ENCODE results near the gene FBXL7. TPM values are rescaled to one million over a fixed set of nuclear protein-coding genes. Genes with fewer than 3 reads are reported as not detected.

FBXL7 gene
- total and polyA plus RNA-seq, 4 donors = 0.24 to 1.4 (median 1.2) TPM

- H3K4me1 ChIP-seq (ENCODE audit: control insufficient read depth in 4 of 4, insufficient read depth in 4 of 4, low read length in 3 of 4) = no peaks in the 10 kb centered on the region
- no peak for DNase-seq (ENCODE audit: low spot score)
- no peak overlapping the region for H3K9ac ChIP-seq (ENCODE audit: low read depth in 1 of 2, low read length in 2 of 2)
- TF ChIP-seq RAD21 (IDR thresholded peaks at IDR 0.05) (peak in 1 of 2 donors; percentile 48), EGR1 (IDR thresholded peaks at IDR 0.05; ENCODE audit: low read depth in 2 of 2) (no peak), ATF3 (IDR thresholded peaks at IDR 0.05) (no peak), FOXA1 (IDR thresholded peaks at IDR 0.05) (no peak), YY1 (IDR thresholded peaks at IDR 0.05) (no peak)
- no peak overlapping the region for H3K4me3 ChIP-seq (ENCODE audit: low read depth in 1 of 3, low read length in 3 of 3)
- H3K9me3 ChIP-seq (ENCODE audit: control insufficient read depth in 4 of 4, low read length in 3 of 4) = no peaks in the 10 kb centered on the region
- H3K36me3 ChIP-seq (ENCODE audit: control insufficient read depth in 4 of 4, insufficient read depth in 3 of 4, low read depth in 1 of 4, low read length in 3 of 4) = no peaks in the 10 kb centered on the region
- H3K27ac ChIP-seq (ENCODE audit: low read depth in 1 of 2, low read length in 2 of 2) = no peak overlapping the region
- H3K27me3 ChIP-seq (ENCODE audit: control insufficient read depth in 4 of 4, insufficient read depth in 4 of 4, low read length in 3 of 4) = no peaks in the 10 kb centered on the region
- 43% methylated on average over 3 of the region's 3 CpGs for WGBS
Observed at GRCh38 chr5:15791274-15791673, 291.3 kb downstream of the FBXL7 start.

GRCh38 chr5:15791859-15792258, 291.9 kb downstream of the FBXL7 start:
- no peaks in the 10 kb centered on the region for H3K4me1 ChIP-seq (ENCODE audit: control insufficient read depth in 4 of 4, insufficient read depth in 4 of 4, low read length in 3 of 4)
- DNase-seq (ENCODE audit: low spot score) = no peak
- no peak overlapping the region for H3K27ac ChIP-seq (ENCODE audit: low read depth in 1 of 2, low read length in 2 of 2)
- no peak overlapping the region for H3K9ac ChIP-seq (ENCODE audit: low read depth in 1 of 2, low read length in 2 of 2)
- H3K27me3 ChIP-seq (ENCODE audit: control insufficient read depth in 4 of 4, insufficient read depth in 4 of 4, low read length in 3 of 4) = no peaks in the 10 kb centered on the region
- 81% methylated on average over 3 of the region's 3 CpGs for WGBS
- TF ChIP-seq REST (IDR thresholded peaks at IDR 0.05) (no peak), RAD21 (IDR thresholded peaks at IDR 0.05) (no peak), EGR1 (IDR thresholded peaks at IDR 0.05; ENCODE audit: low read depth in 2 of 2) (no peak), SP1 (IDR thresholded peaks at IDR 0.05) (no peak), YY1 (IDR thresholded peaks at IDR 0.05) (no peak), JUND (IDR thresholded peaks at IDR 0.05) (no peak), CTCF (IDR thresholded peaks at IDR 0.05; ENCODE audit: low read depth, low read length, missing input control) (no peak), NR2F2 (IDR thresholded peaks at IDR 0.05) (no peak), FOXA1 (IDR thresholded peaks at IDR 0.05) (no peak), TAF1 (conservative IDR thresholded peaks at IDR 0.05) (no peak), FOXA2 (IDR thresholded peaks at IDR 0.05) (no peak), HNF4A (conservative IDR thresholded peaks at IDR 0.05) (no peak), RXRA (IDR thresholded peaks at IDR 0.05) (no peak), ATF3 (IDR thresholded peaks at IDR 0.05) (no peak), HNF4G (IDR thresholded peaks at IDR 0.05) (no peak)
- H3K4me3 ChIP-seq (ENCODE audit: low read depth in 1 of 3, low read length in 3 of 3) = no peak overlapping the region
- H3K9me3 ChIP-seq (ENCODE audit: control insufficient read depth in 4 of 4, low read length in 3 of 4) = no peaks in the 10 kb centered on the region
- no peaks in the 10 kb centered on the region for H3K36me3 ChIP-seq (ENCODE audit: control insufficient read depth in 4 of 4, insufficient read depth in 3 of 4, low read depth in 1 of 4, low read length in 3 of 4)

All from liver (tissue), 9 donors.